ENCODE measurements around the gene TEPSIN. TPM values are rescaled to one million over a fixed set of nuclear protein-coding genes. Genes with fewer than 3 reads are reported as not detected.

The TEPSIN gene
- polyA plus RNA-seq, 1 donor from 2014 or later, result 50.0 TPM

DNA sequence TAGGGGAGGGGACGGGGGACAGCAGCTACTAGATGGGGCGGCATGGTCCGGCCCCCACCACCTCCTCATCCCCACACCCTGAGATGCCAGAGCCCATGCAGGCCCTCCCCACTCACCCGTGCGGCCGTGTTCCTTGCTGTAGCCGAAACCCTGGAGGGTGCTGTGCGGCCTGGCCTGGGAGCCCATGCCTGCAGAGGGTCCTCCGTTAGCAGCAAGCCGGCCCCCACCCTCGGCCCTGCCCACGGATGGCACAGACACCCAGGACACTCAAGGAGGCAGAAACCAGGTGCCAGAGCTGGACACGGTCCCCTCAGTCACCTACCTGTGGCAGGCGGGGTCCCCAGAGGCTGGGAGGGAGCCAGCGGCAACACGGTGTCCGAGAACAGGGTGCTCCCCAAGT lies 5.5 kb downstream of the TEPSIN start:
- H3K9me2 ChIP-seq (ENCODE audit: insufficient read depth, low read length), result no peaks in the 10 kb centered on the region
- no peak overlapping the region for H3K9ac ChIP-seq (ENCODE audit: low read length)
- no peaks in the 10 kb centered on the region for H3K9me3 ChIP-seq (ENCODE audit: low read length)
- no peak overlapping the region for H3K4me2 ChIP-seq (ENCODE audit: low read length)
- H3F3A ChIP-seq (ENCODE audit: insufficient read depth, low read length, poor library complexity, severe bottlenecking), result no peaks in the 10 kb centered on the region
- H3K4me3 ChIP-seq (ENCODE audit: low read length), result no peak overlapping the region
- no peaks in the 10 kb centered on the region for H3K27me3 ChIP-seq (ENCODE audit: insufficient read depth, low read depth, low read length)
- TF ChIP-seq, protein P1, sequence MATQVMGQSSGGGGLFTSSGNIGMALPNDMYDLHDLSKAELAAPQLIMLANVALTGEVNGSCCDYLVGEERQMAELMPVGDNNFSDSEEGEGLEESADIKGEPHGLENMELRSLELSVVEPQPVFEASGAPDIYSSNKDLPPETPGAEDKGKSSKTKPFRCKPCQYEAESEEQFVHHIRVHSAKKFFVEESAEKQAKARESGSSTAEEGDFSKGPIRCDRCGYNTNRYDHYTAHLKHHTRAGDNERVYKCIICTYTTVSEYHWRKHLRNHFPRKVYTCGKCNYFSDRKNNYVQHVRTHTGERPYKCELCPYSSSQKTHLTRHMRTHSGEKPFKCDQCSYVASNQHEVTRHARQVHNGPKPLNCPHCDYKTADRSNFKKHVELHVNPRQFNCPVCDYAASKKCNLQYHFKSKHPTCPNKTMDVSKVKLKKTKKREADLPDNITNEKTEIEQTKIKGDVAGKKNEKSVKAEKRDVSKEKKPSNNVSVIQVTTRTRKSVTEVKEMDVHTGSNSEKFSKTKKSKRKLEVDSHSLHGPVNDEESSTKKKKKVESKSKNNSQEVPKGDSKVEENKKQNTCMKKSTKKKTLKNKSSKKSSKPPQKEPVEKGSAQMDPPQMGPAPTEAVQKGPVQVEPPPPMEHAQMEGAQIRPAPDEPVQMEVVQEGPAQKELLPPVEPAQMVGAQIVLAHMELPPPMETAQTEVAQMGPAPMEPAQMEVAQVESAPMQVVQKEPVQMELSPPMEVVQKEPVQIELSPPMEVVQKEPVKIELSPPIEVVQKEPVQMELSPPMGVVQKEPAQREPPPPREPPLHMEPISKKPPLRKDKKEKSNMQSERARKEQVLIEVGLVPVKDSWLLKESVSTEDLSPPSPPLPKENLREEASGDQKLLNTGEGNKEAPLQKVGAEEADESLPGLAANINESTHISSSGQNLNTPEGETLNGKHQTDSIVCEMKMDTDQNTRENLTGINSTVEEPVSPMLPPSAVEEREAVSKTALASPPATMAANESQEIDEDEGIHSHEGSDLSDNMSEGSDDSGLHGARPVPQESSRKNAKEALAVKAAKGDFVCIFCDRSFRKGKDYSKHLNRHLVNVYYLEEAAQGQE (IDR thresholded peaks at IDR 0.05; ENCODE audit: borderline replicate concordance), result no peak
- TF ChIP-seq POLR2AphosphoS5 (IDR thresholded peaks at IDR 0.05), result no peak
- no peak for TF ChIP-seq RAD21 (conservative IDR thresholded peaks at IDR 0.05)
- TF ChIP-seq TAF1 (IDR thresholded peaks at IDR 0.05; ENCODE audit: low read depth), result no peak
- no peak for TF ChIP-seq SMC3 (conservative IDR thresholded peaks at IDR 0.05; ENCODE audit: poor library complexity)
- TF ChIP-seq MXI1 (conservative IDR thresholded peaks at IDR 0.05; ENCODE audit: poor library complexity, severe bottlenecking), result no peak
- no peak for TF ChIP-seq EZH2 (IDR thresholded peaks at IDR 0.05; ENCODE audit: borderline replicate concordance, insufficient read depth, low read length, poor library complexity, severe bottlenecking)
- TF ChIP-seq, protein P2, sequence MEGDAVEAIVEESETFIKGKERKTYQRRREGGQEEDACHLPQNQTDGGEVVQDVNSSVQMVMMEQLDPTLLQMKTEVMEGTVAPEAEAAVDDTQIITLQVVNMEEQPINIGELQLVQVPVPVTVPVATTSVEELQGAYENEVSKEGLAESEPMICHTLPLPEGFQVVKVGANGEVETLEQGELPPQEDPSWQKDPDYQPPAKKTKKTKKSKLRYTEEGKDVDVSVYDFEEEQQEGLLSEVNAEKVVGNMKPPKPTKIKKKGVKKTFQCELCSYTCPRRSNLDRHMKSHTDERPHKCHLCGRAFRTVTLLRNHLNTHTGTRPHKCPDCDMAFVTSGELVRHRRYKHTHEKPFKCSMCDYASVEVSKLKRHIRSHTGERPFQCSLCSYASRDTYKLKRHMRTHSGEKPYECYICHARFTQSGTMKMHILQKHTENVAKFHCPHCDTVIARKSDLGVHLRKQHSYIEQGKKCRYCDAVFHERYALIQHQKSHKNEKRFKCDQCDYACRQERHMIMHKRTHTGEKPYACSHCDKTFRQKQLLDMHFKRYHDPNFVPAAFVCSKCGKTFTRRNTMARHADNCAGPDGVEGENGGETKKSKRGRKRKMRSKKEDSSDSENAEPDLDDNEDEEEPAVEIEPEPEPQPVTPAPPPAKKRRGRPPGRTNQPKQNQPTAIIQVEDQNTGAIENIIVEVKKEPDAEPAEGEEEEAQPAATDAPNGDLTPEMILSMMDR (IDR thresholded peaks at IDR 0.05; ENCODE audit: poor library complexity, severe bottlenecking), result no peak
- no peak for TF ChIP-seq EP300 (conservative IDR thresholded peaks at IDR 0.05; ENCODE audit: poor library complexity, severe bottlenecking)
- H3K27ac ChIP-seq (ENCODE audit: low read length), result no peak overlapping the region
- H2AFZ ChIP-seq (ENCODE audit: low read depth, low read length), result no peak overlapping the region
- H4K20me1 ChIP-seq (ENCODE audit: insufficient read depth), result no peaks in the 10 kb centered on the region
- H3K36me3 ChIP-seq (ENCODE audit: insufficient read depth, low read length), result peaks cover 4% of the 10 kb centered on the region
- peaks cover 10% of the 10 kb centered on the region for H3K79me2 ChIP-seq (replicated peaks; ENCODE audit: insufficient read depth, low read length)

DNA sequence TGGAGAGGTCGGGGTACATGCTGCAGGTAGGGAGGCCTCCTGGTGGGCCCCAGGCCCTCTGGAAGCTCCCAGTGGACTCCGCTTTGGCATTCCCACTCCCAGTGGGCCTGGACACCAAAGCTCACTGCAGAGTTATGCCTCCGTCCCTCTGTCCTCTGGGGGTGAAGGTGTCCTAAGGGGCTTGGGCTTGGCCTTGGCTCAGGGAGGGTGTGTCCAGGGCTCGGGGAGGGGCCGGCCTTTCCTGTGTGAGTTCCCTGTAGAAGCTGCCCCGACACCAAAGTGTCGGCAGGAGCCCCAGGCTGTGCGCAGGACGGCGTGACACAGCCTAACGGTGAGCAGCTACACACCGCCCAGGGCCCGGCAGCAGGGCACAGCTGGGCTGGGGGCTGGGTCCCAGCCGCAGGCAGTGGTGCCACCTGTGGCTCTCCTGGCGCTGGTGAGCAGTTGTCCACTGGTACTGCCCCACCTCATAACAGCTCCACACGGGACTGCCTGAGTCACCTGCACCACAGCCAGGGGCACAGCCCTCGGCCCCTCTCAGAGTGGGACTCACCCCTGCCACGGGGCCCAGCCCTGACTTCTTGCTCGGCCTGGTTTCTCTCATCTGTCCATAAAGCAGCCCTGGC lies 6.1 kb downstream of the TEPSIN start:
- H3K79me2 ChIP-seq (replicated peaks; ENCODE audit: insufficient read depth, low read length), result peaks cover 5% of the 10 kb centered on the region
- H3K9me3 ChIP-seq (ENCODE audit: low read length), result no peaks in the 10 kb centered on the region
- H2AFZ ChIP-seq (ENCODE audit: low read depth, low read length), result no peak overlapping the region
- H3F3A ChIP-seq (ENCODE audit: insufficient read depth, low read length, poor library complexity, severe bottlenecking), result no peaks in the 10 kb centered on the region
- no peak overlapping the region for H3K4me2 ChIP-seq (ENCODE audit: low read length)
- no peaks in the 10 kb centered on the region for H3K27me3 ChIP-seq (ENCODE audit: insufficient read depth, low read depth, low read length)
- H3K36me3 ChIP-seq (ENCODE audit: insufficient read depth, low read length), result peaks cover 4% of the 10 kb centered on the region
- H4K20me1 ChIP-seq (ENCODE audit: insufficient read depth), result no peaks in the 10 kb centered on the region
- TF ChIP-seq, protein P1 (IDR thresholded peaks at IDR 0.05; ENCODE audit: borderline replicate concordance), result no peak
- TF ChIP-seq SMC3 (conservative IDR thresholded peaks at IDR 0.05; ENCODE audit: poor library complexity) (no peak), POLR2AphosphoS5 (IDR thresholded peaks at IDR 0.05) (no peak), EP300 (conservative IDR thresholded peaks at IDR 0.05; ENCODE audit: poor library complexity, severe bottlenecking) (no peak), EZH2 (IDR thresholded peaks at IDR 0.05; ENCODE audit: borderline replicate concordance, insufficient read depth, low read length, poor library complexity, severe bottlenecking) (no peak), MXI1 (conservative IDR thresholded peaks at IDR 0.05; ENCODE audit: poor library complexity, severe bottlenecking) (no peak)
- TF ChIP-seq, protein P2 (IDR thresholded peaks at IDR 0.05; ENCODE audit: poor library complexity, severe bottlenecking), result no peak
- H3K4me3 ChIP-seq (ENCODE audit: low read length), result no peak overlapping the region
- no peak overlapping the region for H3K9ac ChIP-seq (ENCODE audit: low read length)
- no peaks in the 10 kb centered on the region for H3K9me2 ChIP-seq (ENCODE audit: insufficient read depth, low read length)
- no peak overlapping the region for H3K27ac ChIP-seq (ENCODE audit: low read length)
